SK-N-MC (cell line): ENCODE measurements around the gene CCDC167.

ENCODE experiments used
- EZH2 ChIP-seq: fragments of 200-600 bp; sonication (generic); IDR thresholded peaks from one replicate; pipeline ENCODE4 v1.6.1; 2017; ENCODE audit warnings: antibody characterized with exemption
- POLR2AphosphoS5 ChIP-seq: IDR thresholded peaks from 2 replicates; pipeline ENCODE4 v1.6.1; 2012; ENCODE audit warnings: mild to moderate bottlenecking, low read depth, low read length, borderline replicate concordance

DNA sequence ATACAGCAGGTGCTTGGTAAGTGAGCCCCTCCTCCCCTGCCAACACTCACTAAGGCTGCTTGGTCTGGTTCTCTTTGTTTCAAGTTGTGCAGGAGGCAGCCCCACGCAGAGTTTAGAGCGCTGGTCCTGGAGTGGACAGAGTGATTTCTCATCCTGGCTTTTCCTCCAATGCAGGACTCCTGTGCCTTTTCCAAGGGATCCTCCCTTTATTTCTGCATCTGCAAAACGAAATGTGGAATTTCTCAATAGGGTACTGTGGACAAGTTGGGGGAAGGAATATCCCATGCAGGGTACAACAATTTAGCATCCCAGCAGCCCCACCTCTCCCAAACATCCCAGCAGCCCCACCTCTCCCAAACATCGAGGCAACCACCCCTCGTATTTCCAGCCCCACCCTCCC, 30.6 kb upstream of the CCDC167 start:
- TF ChIP-seq POLR2AphosphoS5: no peak
- no peak for TF ChIP-seq EZH2
